GM19452 (cell line): Measurements from ENCODE around the gene ATP4B.

Source experiments
- ATAC-seq: cut with Tn5 transposase; IDR thresholded peaks from one replicate; pipeline ENCODE4 v1.9.1; 2021; ENCODE audit not compliant: unreplicated experiment

ATP4B gene

DNA sequence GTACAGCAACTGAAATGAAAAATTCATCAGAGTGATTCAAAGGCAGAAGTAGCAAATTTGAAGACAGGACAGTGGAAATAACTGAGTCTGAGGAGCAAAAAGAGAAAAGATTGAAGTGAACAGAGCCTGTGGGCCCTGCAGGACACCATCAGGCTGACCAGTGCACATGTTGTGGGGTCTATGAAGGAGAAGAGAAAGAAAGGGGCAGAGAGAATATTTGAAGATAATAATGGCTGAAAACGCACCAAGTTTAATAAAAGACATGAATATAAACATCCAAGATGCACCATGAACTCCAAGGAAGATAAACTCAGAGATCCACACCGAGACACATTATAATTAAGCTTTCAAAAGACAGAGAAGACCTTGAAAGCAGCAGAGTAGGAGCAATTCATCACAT, 15.4 kb downstream of the ATP4B start:
- ATAC-seq: no peak

DNA sequence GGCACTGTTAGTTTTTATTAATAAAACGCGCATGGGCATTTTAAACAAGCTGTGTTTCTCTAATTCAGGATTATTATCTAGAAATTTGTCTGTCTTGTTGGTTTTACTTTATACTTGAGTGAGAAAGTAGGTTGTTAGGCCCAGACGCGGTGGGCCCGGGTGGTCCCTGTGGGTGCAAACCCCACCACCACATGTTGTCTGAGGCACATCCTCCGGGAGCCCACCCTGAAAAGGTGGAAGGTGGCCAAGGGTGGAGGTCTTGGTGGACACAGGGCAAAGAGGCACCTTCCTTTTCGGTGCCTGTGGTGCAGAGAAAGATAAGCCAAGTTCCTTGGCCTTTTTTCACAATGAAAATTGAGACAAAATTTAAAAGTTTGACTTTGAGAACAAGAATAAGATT, 16.6 kb downstream of the ATP4B start:
- ATAC-seq: no peak

DNA sequence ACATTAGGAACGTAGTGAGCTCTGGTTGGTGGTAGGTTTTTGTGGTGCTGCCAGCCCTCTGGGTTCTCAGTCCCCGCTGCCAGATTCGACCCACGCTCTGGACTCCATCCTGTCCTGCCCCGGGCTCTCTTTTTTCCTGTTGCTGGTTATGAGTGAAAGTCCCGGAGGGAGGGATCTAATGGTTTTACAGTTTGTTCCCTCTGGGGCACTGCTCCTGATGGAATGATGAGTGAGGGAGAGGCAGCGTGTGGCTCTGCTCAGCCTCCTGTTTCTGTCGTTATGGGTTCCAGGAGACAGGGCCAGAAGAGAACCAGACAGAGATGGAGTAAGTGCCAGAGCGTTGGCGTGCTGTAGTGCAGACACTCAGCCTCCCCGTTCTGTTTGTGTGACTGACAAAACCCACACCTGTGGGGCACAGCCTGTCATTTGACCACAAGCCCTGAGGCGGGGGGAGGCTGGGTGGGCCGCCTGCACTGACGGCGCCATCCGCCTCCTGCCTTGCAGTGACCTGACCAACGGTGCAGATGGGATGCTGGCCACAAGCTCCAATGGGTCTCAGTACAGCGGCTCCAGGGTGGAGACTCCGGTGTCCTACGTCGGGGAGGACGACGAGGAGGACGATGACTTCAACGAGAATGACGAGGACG, 18.3 kb downstream of the ATP4B start:
- no peak for ATAC-seq

DNA sequence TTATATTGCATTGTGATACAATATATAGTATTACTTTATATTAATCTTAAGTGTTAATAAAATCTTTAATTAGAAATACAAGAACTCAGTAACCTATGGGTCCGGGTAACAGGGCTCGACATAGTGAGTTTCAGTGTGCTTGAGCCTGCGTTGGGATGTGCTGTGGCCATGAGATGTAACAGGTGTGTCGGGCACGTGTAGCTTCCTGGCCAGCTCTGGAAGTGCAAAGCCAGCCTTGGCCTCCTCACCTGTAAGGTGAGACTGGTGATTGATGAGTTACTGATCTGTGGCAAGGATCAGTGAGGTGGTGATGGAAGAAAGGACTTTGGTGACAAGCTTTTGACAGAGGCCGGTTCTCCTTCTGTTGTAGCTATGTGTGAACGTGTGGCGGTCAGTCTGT, 19.2 kb downstream of the ATP4B start:
- ATAC-seq: no peak

DNA sequence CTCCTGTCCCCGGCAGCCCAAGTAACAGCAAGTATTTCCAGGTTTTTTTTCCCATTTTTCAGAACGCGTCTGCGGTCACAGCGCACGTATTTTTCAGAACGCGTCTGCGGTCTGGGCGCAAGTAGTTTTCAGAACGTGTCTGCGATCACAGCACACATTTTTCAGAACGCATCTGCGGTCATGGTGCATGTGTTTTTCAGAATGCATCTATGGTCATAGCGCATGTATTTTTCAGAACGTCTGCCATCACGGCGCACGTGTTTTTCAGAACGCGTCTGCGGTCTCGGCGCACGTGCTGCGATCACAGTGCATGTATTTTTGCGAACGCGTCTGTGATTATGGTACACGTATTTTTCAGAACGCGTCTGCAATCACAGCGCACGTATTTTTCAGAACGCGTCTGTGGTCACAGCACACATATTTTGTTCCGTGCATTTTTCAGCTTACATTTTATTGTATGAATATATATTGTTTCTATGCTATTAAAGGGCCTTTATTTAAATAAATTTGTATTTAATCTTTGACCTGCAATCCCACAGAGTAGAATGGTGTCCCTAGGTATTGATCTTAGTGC, 19.7 kb downstream of the ATP4B start:
- ATAC-seq: no peak

DNA sequence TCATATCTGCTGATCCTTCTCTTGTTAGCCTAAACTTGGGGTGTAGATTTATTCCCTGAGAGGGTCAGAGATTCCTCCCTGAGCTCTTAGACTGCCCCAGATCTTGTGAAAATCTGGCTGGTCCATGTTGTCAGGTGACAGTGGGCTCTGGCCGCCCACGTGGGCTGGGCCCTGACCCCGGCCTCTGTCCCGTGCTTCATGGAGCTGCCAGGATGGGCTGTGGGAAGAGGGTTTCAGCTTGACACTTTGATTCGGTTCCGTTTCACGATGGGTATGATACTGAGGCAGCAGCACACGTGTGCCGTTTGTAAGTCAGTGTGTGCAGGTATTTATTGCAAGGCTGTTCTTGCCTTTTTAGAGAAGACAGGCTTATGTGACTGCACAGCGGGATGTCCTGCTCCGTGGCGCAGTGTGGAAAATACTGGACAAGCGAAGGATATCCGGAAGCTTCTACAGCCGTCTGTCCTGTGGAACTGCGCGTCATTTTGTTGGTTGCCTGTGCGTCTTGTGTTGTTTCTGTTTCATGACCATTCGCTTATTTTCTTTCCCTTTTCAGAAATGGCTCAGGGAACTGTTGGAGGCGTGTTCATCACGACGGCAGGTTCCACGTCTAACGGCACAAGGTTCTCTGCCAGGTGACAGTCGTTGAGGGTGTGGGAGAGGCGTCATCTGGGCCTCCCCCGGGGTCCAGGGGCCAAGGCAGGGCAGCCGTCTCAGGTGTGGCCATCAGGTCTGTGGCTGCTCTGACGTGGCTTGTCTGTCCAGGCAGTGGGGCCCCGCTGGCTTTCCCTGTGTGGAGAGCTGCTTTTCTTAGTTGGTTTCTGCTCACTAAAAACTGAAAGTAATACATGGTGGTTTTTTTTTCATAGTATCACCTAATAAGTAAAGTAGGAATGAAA, 20.5 kb downstream of the ATP4B start:
- ATAC-seq: no peak

DNA sequence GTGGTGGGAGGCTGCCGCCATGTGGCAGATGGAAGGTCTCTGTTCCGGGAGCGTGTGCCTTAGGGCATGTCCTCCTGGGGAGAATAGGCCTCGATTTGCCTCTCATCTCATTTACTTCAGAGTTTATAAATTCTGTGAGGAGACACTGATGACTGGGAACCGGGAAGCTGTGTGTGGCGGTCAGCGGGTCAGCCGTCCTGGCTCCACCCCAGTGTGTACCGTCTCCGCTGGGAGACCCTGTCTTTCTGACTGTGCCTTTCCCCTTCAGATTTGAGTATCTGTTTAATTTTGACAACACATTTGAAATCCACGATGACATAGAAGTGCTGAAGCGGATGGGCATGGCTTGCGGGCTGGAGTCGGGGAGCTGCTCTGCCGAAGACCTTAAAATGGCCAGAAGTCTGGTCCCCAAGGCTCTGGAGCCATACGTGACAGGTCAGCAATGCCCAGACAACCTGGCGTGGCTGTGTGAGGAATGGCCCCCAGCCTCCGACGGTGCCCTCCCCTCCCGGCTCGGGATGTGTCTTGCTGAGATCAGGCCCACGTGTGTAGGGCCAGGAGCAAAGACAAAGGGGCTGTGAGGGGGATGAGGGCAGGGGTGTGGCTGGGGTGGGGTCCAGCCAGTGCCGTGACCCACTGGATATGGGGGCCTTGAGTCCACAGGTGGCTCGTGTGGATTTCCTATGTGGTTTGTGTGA, 21.6 kb downstream of the ATP4B start:
- ATAC-seq: no peak

DNA sequence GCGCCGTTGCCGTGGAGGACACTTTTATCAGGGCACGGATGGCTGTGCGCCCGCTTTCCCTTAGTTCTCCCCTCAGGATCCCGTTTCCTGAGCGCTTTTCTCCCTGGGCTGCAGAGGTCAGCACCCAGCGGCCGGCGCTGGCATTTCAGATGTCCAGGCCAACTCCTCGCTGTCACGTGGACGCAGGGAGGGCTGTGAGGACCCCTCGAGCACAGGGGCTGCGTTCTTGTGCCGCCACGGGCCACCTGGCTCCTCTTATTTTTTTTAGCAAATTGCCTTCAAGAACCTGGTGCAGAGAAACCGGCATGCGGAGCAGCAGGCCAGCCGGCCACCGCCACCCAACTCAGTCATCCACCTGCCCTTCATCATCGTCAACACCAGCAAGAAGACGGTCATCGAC, 22.3 kb downstream of the ATP4B start:
- ATAC-seq: no peak

DNA sequence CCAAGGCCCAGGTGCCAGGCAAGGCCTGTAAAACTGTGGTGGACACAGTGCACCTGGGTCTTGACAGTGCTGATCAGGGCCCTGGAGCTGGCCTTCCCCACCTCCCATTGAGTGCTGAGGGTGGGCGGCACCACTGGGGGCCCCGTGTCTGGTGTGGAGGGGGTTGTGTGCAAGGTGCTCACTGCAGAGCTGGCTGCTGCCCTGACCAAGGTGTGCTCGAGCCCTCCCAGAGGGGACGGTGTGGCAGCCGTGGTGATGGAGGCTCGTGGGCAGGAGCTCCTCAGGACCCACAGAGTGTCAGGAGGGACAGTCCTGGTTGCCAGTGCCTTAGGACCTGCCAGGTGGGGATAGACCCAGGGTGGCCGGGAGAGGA, 23.0 kb downstream of the ATP4B start:
- no peak for ATAC-seq

DNA sequence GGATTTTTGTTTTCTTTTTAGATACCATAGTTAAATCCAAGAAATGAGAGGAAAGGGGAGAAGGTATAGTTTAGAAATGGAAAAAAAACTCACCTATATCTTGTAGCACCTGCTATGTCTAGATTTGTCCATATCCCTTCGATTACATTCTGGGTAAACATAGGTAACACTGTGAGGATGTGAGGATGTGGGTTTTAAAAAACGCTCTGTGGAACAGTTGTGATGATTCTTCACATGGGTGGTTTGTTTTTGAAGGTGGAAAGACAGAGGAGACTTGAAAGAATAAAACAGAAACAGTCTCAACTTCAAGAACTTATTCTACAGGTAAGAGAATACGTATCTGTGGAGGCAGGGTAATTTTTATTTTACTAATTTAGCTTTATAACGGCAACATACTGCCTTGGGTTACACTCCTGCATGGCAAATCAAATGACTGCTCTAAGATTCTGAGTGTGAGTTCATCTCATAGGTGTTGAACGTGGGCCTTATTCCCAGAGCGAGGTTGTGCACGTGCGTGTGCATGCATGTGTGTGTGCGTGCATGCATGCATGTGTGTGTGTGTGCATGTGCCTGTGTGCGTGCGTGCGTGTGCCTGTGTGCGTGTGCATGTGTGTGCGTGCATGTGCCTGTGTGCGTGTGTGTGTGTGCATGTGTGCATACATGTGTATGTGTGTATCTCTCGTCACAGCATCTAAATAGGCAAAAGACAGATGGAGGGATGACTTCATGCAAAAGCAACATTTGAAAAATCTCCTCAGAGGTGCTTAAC, 23.5 kb downstream of the ATP4B start:
- ATAC-seq: no peak

DNA sequence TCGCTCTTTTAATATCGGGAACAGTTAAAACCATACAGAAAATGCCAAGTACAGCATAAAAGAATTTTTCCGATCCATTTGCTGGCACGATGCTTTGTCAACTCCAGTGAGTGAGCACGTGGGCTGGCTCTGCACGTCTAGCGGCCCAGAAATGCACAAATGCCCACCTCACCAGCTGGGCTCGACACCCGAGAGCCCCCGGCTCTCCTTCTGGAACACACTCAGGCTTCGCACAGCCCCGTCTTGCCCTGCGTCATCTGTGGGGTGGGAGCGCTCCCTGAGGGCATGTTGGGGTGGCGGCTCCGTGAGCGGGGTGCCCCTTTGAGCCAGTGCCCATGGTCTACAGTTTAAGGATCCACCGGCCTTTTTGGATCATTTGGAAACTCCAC, 24.5 kb downstream of the ATP4B start:
- ATAC-seq: no peak

DNA sequence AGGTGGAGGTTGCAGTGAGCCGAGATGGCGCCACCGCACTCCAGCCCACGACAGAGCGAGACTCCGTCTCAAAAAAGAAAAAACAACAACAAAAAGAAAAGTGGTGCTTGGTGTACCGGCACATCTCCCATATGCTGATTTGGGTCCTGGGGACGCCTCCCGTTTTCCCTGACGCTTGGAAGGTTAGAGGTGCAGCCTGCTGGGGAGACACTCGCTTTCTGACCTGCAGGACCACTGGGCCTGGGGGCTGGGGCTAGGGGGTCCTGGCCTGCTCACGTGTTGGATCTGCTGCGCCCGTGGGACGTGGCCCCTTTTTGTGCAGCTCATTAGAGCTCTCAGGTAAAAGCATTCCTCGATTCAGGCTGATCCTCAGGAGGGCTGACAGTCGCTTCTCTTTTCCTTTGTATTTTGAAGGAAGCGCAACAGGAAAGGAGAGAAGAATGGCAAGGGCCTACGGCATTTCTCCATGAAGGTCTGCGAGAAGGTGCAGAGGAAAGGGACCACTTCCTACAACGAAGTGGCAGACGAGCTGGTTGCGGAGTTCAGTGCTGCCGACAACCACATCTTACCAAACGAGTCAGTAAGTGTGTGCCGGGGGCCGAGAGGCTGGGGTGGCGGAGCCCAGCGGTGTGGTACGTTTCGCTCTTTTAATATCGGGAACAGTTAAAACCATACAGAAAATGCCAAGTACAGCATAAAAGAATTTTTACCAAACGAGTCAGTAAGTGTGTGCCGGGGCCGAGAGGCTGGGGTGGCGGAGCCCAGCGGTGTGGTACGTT, 25.1 kb downstream of the ATP4B start:
- no peak for ATAC-seq

DNA sequence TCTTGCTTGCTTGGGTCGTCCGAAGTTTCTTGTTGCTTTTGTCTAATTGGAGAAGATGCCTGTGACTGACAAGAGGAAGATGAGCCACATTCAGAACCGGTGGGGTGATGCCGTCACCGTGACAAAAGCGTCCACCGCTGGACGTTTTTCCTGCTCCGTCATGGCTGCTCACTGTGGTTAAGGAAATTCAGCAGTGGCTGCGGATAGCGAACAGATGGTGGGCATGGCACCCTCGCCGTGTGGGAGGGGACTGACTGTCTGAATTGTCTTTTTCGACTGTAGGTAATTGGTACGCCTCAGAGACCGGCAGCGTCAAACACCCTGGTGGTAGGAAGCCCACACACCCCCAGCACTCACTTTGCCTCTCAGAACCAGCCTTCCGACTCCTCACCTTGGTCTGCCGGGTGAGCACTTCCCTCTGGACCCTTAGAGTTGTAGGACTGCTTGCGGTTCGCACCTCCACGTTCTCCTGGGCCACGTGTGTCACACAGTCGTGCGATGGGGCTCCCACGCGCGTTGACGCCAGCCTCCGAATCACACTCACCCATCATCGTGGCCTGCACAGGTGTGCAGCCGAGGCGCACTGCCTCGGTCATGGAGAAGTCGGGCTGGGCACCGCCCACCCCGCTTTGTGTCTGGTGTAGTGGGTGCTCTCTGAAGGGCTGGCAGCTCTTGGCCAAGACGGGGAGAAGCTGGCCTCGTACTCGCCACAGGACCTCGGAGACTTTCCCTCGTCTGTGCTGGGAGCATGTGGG, 26.5 kb downstream of the ATP4B start:
- ATAC-seq: no peak

DNA sequence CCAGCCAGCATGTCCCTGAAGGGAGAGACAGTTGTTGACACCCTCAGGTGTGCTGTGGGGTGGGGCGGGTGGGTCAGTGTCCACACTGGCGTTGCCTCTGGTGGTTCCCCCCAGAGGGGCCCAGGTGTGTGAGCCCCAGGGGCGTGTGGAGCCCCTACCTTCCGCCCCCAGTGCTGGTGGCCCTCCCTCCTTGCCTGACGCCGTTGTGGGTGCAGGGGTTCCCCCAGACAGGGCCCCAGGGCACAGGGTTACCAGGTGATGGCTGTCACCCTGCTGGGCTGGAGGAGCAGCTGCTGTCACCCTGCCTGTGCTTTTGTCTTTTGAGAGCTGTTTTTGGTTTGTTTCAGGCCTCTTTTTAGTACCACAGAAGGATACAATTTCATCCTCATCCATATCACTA, 27.2 kb downstream of the ATP4B start:
- no peak for ATAC-seq

DNA sequence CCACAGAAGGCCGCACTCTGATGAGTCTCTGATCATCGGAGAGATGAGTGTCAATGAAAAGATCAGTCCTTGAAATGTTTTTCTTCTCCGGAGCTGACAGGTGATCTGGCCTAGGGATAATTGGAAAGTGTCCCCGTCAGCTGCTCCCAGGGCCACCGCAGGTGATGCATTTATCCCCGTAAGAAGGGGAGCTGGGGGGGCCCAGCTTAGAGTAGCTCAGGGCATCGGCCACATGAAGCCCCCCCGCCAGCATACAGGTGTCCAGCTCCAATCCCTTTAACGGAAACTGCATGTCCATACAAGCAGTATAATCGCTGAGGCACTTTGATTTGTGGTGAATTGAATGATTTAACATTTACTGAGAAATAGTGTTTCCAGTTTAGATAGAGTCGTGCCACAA, 27.7 kb downstream of the ATP4B start:
- no peak for ATAC-seq

DNA sequence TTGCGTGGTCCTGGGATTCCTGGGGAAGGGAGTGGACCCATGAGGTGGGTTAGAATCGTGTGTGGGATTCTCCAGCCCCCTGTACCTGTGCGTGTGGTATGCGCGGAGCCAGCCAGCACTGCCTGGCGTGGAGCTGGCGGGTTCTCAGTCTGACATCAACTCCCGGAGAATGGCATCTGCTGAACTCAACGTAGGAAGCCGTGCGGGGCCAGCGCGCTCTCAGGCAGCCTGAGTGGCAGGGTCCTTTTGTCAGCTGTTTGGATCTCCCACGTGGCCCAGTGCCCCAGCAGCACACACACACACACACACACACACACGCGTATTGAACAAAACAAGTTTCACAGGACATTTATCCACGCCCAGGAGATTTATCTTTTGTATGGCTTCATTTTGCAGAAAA, 28.1 kb downstream of the ATP4B start:
- no peak for ATAC-seq

DNA sequence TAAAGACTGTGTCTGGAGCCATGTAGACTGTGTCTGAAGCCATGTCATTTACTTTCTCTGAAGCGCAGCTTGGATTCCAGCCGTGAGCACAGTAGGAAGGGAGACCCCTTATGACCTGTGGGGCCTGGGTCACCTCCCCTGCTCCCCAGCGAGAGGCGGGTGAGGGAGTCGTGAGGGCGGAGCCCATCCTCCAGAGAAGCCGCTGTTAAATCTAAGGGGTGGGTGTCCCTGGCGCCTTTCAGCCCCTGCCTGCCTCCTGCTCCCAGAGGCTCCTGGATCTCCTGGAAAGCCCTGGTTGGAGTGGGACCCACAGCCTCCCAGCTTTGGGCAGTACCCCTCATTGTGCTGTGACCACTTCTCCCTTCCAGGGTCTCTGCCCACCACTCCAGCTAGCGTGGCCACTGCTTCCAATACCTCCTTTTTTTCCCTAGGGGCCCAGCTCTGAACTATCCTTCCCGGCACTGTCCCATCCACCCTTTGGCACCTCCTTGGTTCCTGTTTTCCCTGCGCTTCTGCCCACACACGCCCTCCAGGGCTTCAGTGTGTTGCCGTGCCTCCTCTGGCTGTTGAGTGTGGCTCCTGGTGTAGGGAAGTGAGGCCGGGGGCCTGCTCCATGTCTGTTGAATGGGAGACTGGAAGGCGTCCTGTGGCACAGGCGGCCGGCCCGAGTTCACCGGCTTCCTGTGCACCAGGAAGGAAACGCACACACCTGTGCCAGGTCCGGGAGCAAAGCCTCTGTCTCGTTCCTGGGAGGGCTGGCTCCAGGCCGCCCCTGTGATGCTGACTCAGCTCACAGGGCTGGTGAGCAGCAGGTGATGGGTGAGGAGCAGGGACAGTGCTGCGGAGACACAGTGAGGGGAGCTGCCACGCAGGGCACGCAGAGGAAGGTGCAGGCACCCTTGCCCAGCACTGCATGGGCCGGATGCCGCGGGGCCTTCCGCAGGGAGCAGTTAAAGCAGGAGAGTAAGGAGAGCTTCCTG, 29.4 kb downstream of the ATP4B start:
- ATAC-seq: no peak

DNA sequence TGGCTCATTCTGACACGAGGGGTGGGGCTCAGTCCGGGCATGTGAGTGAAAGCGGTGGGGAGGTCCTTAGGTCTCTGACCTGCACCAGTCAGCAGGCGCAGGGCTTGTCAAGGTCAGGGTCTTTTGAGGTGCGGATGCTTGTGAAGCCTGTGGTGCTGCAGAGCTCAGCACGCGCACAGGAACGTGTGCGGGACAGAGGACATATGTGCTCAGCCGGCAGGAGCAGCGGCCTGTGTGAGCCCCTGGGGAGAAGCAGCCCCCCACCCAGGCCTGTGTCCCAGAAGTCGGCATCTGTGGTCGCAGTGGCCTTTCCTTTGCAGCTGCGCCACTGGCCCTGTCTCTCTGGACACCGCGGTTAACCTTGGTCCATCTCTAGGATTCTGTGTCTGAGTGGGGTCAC, 30.9 kb downstream of the ATP4B start:
- no peak for ATAC-seq
